Adrenal gland (tissue), 5 donors: Measurements from ENCODE around the gene CREM.

ENCODE experiments used
- POLR2A ChIP-seq, 2 donors: fragments of 450-650 bp; IDR thresholded peaks; one replicate each; pipeline ENCODE4 v1.6.1; 2017; ENCODE audit warnings: antibody characterized with exemption in 2 of 2, mild to moderate bottlenecking in 2 of 2, moderate library complexity in 1 of 2
- TF ChIP-seq, protein P1 (sequence below), 6 experiments: fragments of 450-650 bp in 4 of 6; fragments of 200-600 bp in 2 of 6; sonication (generic) in 1 of 6; IDR thresholded peaks; 1 replicate in 5 of 6; 2 replicates in 1 of 6; pipeline versions ENCODE4 v1.5.1 to v1.8.0; 2016 to 2021; ENCODE audit warnings: antibody characterized with exemption in 6 of 6, mild to moderate bottlenecking in 2 of 6, moderate library complexity in 1 of 6
- donor health status: DM: no; HTN: no; CAD: no.

DNA sequence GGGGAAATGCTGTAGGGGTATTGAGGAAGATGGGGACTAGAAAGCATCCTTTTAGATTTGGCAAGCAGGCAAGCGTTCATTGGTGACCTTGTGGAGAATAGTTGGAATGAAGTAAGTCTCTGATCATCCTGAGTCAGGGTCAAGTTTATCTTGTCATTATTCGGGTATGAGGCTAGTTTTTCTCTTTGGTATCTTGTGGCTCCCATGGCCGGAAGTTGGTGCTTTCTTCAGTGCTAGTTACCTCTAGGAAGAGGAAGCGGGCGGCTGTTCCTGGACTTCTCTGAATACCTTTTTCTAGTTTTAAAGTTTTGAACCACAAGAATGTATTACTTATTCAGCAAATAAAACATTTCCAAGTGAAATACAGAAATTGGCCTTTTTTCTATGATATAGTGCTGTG, 9.2 kb downstream of the CREM start:
- TF ChIP-seq, protein P1, sequence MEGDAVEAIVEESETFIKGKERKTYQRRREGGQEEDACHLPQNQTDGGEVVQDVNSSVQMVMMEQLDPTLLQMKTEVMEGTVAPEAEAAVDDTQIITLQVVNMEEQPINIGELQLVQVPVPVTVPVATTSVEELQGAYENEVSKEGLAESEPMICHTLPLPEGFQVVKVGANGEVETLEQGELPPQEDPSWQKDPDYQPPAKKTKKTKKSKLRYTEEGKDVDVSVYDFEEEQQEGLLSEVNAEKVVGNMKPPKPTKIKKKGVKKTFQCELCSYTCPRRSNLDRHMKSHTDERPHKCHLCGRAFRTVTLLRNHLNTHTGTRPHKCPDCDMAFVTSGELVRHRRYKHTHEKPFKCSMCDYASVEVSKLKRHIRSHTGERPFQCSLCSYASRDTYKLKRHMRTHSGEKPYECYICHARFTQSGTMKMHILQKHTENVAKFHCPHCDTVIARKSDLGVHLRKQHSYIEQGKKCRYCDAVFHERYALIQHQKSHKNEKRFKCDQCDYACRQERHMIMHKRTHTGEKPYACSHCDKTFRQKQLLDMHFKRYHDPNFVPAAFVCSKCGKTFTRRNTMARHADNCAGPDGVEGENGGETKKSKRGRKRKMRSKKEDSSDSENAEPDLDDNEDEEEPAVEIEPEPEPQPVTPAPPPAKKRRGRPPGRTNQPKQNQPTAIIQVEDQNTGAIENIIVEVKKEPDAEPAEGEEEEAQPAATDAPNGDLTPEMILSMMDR (IDR thresholded peaks at IDR 0.05), result no peak
- TF ChIP-seq POLR2A (IDR thresholded peaks at IDR 0.05), result no peak
